ENCODE measurements around the gene SERINC4.
"Not testable (repeated sequence)": the region's sequence is repeated elsewhere in the genome, so short reads cannot be mapped to it uniquely, and the experiment has no call there.

The SERINC4 gene

GRCh38 chr15:43749690-43750345, 50.2 kb downstream of the SERINC4 start:
- no peak for DNase-seq (ENCODE audit: low read depth)

- DNase-seq (ENCODE audit: low read depth): no peak
Observed at GRCh38 chr15:43748376-43748775, 51.6 kb downstream of the SERINC4 start.

DNA sequence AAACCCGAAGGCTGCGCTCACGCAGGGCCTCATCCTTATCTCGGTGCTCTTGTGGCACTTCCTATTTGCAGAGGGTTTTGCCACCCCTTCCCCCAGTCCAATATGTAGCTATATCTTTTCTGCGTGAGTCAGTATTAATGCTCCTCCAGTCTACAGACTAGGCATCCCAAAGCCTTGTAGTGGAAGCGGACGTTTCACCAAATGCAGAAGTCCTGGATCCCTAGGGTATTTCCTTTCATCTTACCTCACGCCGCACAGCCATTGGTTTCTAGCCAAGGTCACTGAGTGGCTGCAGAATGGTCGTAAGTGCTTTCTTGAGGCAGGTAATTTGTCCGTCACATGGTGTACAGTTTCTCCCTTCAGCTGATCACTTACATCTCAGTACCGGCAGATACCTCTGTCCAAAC, 53.1 kb downstream of the SERINC4 start:
- DNase-seq (ENCODE audit: low read depth): not testable (repeated sequence)

DNA sequence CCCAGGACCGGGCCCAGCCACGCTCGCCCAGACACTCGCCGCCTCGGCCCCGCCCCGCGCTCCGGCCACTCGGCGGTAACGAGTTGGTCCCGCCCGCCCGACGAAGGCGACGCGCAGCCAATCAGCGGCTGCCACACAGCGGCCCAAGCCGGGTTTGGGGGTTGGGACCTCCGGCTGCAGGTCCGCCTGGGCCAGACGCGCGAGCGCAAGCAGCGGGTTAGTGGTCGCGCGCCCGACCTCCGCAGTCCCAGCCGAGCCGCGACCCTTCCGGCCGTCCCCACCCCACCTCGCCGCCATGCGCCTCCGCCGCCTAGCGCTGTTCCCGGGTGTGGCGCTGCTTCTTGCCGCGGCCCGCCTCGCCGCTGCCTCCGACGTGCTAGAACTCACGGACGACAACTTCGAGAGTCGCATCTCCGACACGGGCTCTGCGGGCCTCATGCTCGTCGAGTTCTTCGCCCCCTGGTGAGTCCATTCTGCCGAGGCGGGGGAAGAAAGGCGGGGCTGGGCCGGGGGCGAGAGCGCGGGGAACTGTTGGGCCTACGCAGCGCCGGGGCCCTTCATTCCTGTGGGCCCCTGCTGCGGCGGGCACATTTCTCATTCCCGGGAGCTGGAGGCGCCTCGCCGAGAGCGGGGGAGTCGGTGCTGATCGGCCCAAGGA, 53.6 kb downstream of the SERINC4 start, which contains the start of gene PDIA3:
Gene PDIA3 (plus strand): TSS at position 194 of the 658 bp plus-strand sequence. CDS start 102 bp downstream, at position 296.
- peak; percentile 84 for DNase-seq (ENCODE audit: low read depth)

Data from stimulated activated CD8-positive, alpha-beta memory T cell treated with anti-CD3 and anti-CD28 coated beads, Interleukin-4, amount 100 ng/mL, for 24 hours (primary cell).